ENCODE results near the gene LDLR.

LDLR gene

GRCh38 chr19:11089254-11090013 lies at the start of gene LDLR:
Gene LDLR (plus strand): TSS chr19:11089463. CDS start chr19:11089549, 86 bp downstream.
- peak; percentile 69 for DNase-seq

GRCh38 chr19:11041194-11041593 lies 48.1 kb upstream of the LDLR start:
- DNase-seq = no peak

- DNase-seq = no peak
These were observed 47.2 kb upstream of the LDLR start for GRCh38 chr19:11041966-11042627.

GRCh38 chr19:11044431-11044830 lies 44.8 kb upstream of the LDLR start:
- no peak for DNase-seq

GRCh38 chr19:11045536-11045935 lies 43.7 kb upstream of the LDLR start:
- no peak for DNase-seq

GRCh38 chr19:11046605-11047354 lies 42.5 kb upstream of the LDLR start:
- DNase-seq = no peak

GRCh38 chr19:11047866-11048265 lies 41.4 kb upstream of the LDLR start:
- no peak for DNase-seq

- DNase-seq = no peak
These were observed 38.7 kb upstream of the LDLR start for GRCh38 chr19:11050323-11051114.

GRCh38 chr19:11053817-11054195 lies 35.5 kb upstream of the LDLR start:
- no peak for DNase-seq

GRCh38 chr19:11054200-11054599 lies 35.1 kb upstream of the LDLR start:
- DNase-seq = no peak

GRCh38 chr19:11054628-11055027 lies 34.6 kb upstream of the LDLR start:
- DNase-seq = no peak

GRCh38 chr19:11058246-11059030 lies 30.8 kb upstream of the LDLR start:
- DNase-seq = no peak

- DNase-seq = no peak
These were observed 29.5 kb upstream of the LDLR start for GRCh38 chr19:11059511-11060358.

GRCh38 chr19:11061952-11062351 lies 27.3 kb upstream of the LDLR start:
- no peak for DNase-seq

- no peak for DNase-seq
These were observed 25.8 kb upstream of the LDLR start for GRCh38 chr19:11063434-11063833.

- no peak for DNase-seq
These were observed 24.4 kb upstream of the LDLR start for GRCh38 chr19:11064831-11065303.

- no peak for DNase-seq
These were observed 22.9 kb upstream of the LDLR start for GRCh38 chr19:11066326-11066725.

GRCh38 chr19:11067356-11068113 lies 21.7 kb upstream of the LDLR start:
- DNase-seq = no peak

GRCh38 chr19:11069561-11069960 lies 19.7 kb upstream of the LDLR start:
- DNase-seq = no peak

GRCh38 chr19:11070123-11070522 lies 19.1 kb upstream of the LDLR start:
- DNase-seq = no peak
